ENCODE results near the gene C3orf49. TPM values are rescaled to one million over a fixed set of nuclear protein-coding genes. Genes with fewer than 3 reads are reported as not detected.

The C3orf49 gene
- total RNA-seq, 1 experiment from 2014 or later, result not detected

GRCh38 chr3:63872135-63872924 is 53.2 kb downstream of the C3orf49 start:
- H3K36me3 Mint-ChIP-seq (ENCODE audit: insufficient read depth, unreplicated experiment), result no peaks in the 10 kb centered on the region
- no peaks in the 10 kb centered on the region for H3K27me3 Mint-ChIP-seq (ENCODE audit: insufficient read depth, unreplicated experiment)
- H3K9me3 Mint-ChIP-seq (ENCODE audit: unreplicated experiment), result no peaks in the 10 kb centered on the region
- H3K27ac Mint-ChIP-seq (ENCODE audit: unreplicated experiment), result no peak overlapping the region
- H3K4me3 Mint-ChIP-seq (ENCODE audit: unreplicated experiment), result no peak overlapping the region
- CTCF ChIA-PET, result no interaction called here
- no peaks in the 10 kb centered on the region for H3K36me3 ChIP-seq (ENCODE audit: control insufficient read depth, insufficient read depth, low read length)
- intact Hi-C loops (cut with micrococcal nuclease; ENCODE audit: unreplicated experiment), result no loop called here
- no peaks in the 10 kb centered on the region for H3K27me3 ChIP-seq (replicated peaks; ENCODE audit: control insufficient read depth, insufficient read depth, low read length)
- H3K4me1 Mint-ChIP-seq (ENCODE audit: low read depth, unreplicated experiment), result peaks cover 6% of the 10 kb centered on the region
- POLR2A ChIA-PET, result no interaction called here
- H3K4me1 ChIP-seq, result peaks cover 12% of the 10 kb centered on the region; the same call in 1 of the 2 replicates
- H3K9me3 ChIP-seq, result no peaks in the 10 kb centered on the region
- no peak overlapping the region for H3K4me3 ChIP-seq (ENCODE audit: low read depth, low read length)
- no TSS peak for BruUV-seq (replicated peaks)
- no peak for TF ChIP-seq CTCF (IDR thresholded peaks at IDR 0.05; ENCODE audit: insufficient read depth in 1 of 2, low read depth in 1 of 2, low read length in 1 of 2, severe bottlenecking in 1 of 2, unreplicated experiment in 1 of 2)
- no peak for DNase-seq

- ChIA-PET POLR2A (no interaction called here), CTCF (no interaction called here)
- H3K27me3 ChIP-seq (replicated peaks; ENCODE audit: control insufficient read depth, insufficient read depth, low read length), result no peaks in the 10 kb centered on the region
- peaks cover 12% of the 10 kb centered on the region; the same call in 1 of the 2 replicates for H3K4me1 ChIP-seq
- intact Hi-C loops (cut with micrococcal nuclease; ENCODE audit: unreplicated experiment), result no loop called here
- Mint-ChIP-seq H3K27me3 (ENCODE audit: insufficient read depth, unreplicated experiment) (no peaks in the 10 kb centered on the region), H3K9me3 (ENCODE audit: unreplicated experiment) (no peaks in the 10 kb centered on the region), H3K4me1 (ENCODE audit: low read depth, unreplicated experiment) (peaks cover 6% of the 10 kb centered on the region), H3K36me3 (ENCODE audit: insufficient read depth, unreplicated experiment) (no peaks in the 10 kb centered on the region), H3K4me3 (ENCODE audit: unreplicated experiment) (no peak overlapping the region), H3K27ac (ENCODE audit: unreplicated experiment) (no peak overlapping the region)
- H3K9me3 ChIP-seq, result no peaks in the 10 kb centered on the region
- no peak for DNase-seq
- H3K36me3 ChIP-seq (ENCODE audit: control insufficient read depth, insufficient read depth, low read length), result no peaks in the 10 kb centered on the region
- BruUV-seq (replicated peaks), result no TSS peak
- TF ChIP-seq CTCF (IDR thresholded peaks at IDR 0.05; ENCODE audit: insufficient read depth in 1 of 2, low read depth in 1 of 2, low read length in 1 of 2, severe bottlenecking in 1 of 2, unreplicated experiment in 1 of 2), result no peak
- no peak overlapping the region for H3K4me3 ChIP-seq (ENCODE audit: low read depth, low read length)
Measured at GRCh38 chr3:63874769-63875168, 55.7 kb downstream of the C3orf49 start.

GRCh38 chr3:63875510-63875909 is 56.4 kb downstream of the C3orf49 start:
- Mint-ChIP-seq H3K9me3 (ENCODE audit: unreplicated experiment) (no peaks in the 10 kb centered on the region), H3K36me3 (ENCODE audit: insufficient read depth, unreplicated experiment) (no peaks in the 10 kb centered on the region), H3K27ac (ENCODE audit: unreplicated experiment) (no peak overlapping the region), H3K4me3 (ENCODE audit: unreplicated experiment) (no peak overlapping the region), H3K4me1 (ENCODE audit: low read depth, unreplicated experiment) (peaks cover 8% of the 10 kb centered on the region), H3K27me3 (ENCODE audit: insufficient read depth, unreplicated experiment) (no peaks in the 10 kb centered on the region)
- ChIA-PET CTCF (no interaction called here), POLR2A (no interaction called here)
- TF ChIP-seq CTCF (IDR thresholded peaks at IDR 0.05; ENCODE audit: insufficient read depth in 1 of 2, low read depth in 1 of 2, low read length in 1 of 2, severe bottlenecking in 1 of 2, unreplicated experiment in 1 of 2), result no peak
- DNase-seq, result no peak
- Histone ChIP-seq H3K4me3 (ENCODE audit: low read depth, low read length) (no peak overlapping the region), H3K4me1 (peaks cover 12% of the 10 kb centered on the region; the same call in 1 of the 2 replicates), H3K9me3 (no peaks in the 10 kb centered on the region), H3K36me3 (ENCODE audit: control insufficient read depth, insufficient read depth, low read length) (no peaks in the 10 kb centered on the region), H3K27me3 (replicated peaks; ENCODE audit: control insufficient read depth, insufficient read depth, low read length) (no peaks in the 10 kb centered on the region)
- intact Hi-C loops (cut with micrococcal nuclease; ENCODE audit: unreplicated experiment), result no loop called here
- no TSS peak for BruUV-seq (replicated peaks)

All from Caco-2 (cell line).